ENCODE measurements around the gene UVRAG.

GRCh38 chr11:75797116-75797515 lies 17.9 kb upstream of the UVRAG start:
- no peak for TF ChIP-seq POLR2AphosphoS5 (IDR thresholded peaks at IDR 0.05; ENCODE audit: low read depth, low read length)
- TF ChIP-seq ZNF572 (CRISPR knock-in tag; IDR thresholded peaks at IDR 0.05): no peak
- TF ChIP-seq ZFP36 (IDR thresholded peaks at IDR 0.05; ENCODE audit: borderline replicate concordance, low read depth, low read length, partially characterized antibody): no peak
- TF ChIP-seq BHLHE40 (IDR thresholded peaks at IDR 0.05; ENCODE audit: low read length): no peak
- no peak for TF ChIP-seq CTCF (CRISPR knock-in tag; IDR thresholded peaks at IDR 0.05)
- no peak for TF ChIP-seq RAD21 (CRISPR knock-in tag; IDR thresholded peaks at IDR 0.05)

Data from HepG2 (cell line).